Mesodermal cell (in vitro differentiated cells): ENCODE results near the gene ERBB2.

Experiments used
- H3K27ac ChIP-seq: 2 replicates; pipeline ENCODE4 v1.7.0; 2013; ENCODE audit warnings: mild to moderate bottlenecking, low read depth, low read length, moderate library complexity; ENCODE audit not compliant: severe bottlenecking
- H3K36me3 ChIP-seq: 2 replicates; pipeline ENCODE4 v1.7.1; 2013; ENCODE audit warnings: mild to moderate bottlenecking, low read length, moderate library complexity; ENCODE audit not compliant: control insufficient read depth, insufficient read depth
- H3K4me1 ChIP-seq: one replicate; pipeline ENCODE4 v1.7.1; 2013; ENCODE audit warnings: mild to moderate bottlenecking, low read length; ENCODE audit not compliant: insufficient read depth, control insufficient read depth, poor library complexity, severe bottlenecking
- H3K4me3 ChIP-seq: 2 replicates; pipeline ENCODE4 v1.7.0; 2013; ENCODE audit warnings: low read length, control low read depth, mild to moderate bottlenecking; ENCODE audit not compliant: insufficient read depth, poor library complexity, severe bottlenecking; ENCODE audit errors: extremely low read depth
- H3K9me3 ChIP-seq: 2 replicates; pipeline ENCODE4 v1.7.1; 2013; ENCODE audit warnings: mild to moderate bottlenecking, low read length, moderate library complexity; ENCODE audit not compliant: control insufficient read depth
- WGBS, 2 experiments: methylation state at CpG; one replicate each; pipeline ENCODE4 v1.1.5; 2013; ENCODE audit warnings: missing lambda C conversion rate in 2 of 2; ENCODE audit not compliant: insufficient coverage in 2 of 2; 5-methylcytosine and 5-hydroxymethylcytosine counted together

ERBB2 gene

GRCh38 chr17:39735882-39736281 lies 36.0 kb downstream of the ERBB2 start:
- Histone ChIP-seq H3K4me3 (no peak overlapping the region), H3K9me3 (no peaks in the 10 kb centered on the region), H3K36me3 (no peaks in the 10 kb centered on the region), H3K4me1 (peaks cover 15% of the 10 kb centered on the region), H3K27ac (no peak overlapping the region)
- WGBS, 2 experiments, result 88 to 97% methylated on average over 2 of the region's 2 CpGs

GRCh38 chr17:39736319-39737165 lies 36.7 kb downstream of the ERBB2 start:
- Histone ChIP-seq H3K36me3 (no peaks in the 10 kb centered on the region), H3K9me3 (no peaks in the 10 kb centered on the region), H3K4me1 (peaks cover 21% of the 10 kb centered on the region), H3K27ac (no peak overlapping the region), H3K4me3 (no peak overlapping the region)
- WGBS, 2 experiments, result 58 to 84% methylated on average over 6 to 10 of the region's 10 CpGs

GRCh38 chr17:39737206-39737759 lies 37.4 kb downstream of the ERBB2 start:
- whole genome bisulfite sequencing, 2 experiments, result 65 to 91% methylated on average over 6 to 7 of the region's 13 CpGs
- Histone ChIP-seq H3K9me3 (no peaks in the 10 kb centered on the region), H3K4me1 (peaks cover 22% of the 10 kb centered on the region), H3K27ac (no peak overlapping the region), H3K4me3 (no peak overlapping the region), H3K36me3 (no peaks in the 10 kb centered on the region)

DNA sequence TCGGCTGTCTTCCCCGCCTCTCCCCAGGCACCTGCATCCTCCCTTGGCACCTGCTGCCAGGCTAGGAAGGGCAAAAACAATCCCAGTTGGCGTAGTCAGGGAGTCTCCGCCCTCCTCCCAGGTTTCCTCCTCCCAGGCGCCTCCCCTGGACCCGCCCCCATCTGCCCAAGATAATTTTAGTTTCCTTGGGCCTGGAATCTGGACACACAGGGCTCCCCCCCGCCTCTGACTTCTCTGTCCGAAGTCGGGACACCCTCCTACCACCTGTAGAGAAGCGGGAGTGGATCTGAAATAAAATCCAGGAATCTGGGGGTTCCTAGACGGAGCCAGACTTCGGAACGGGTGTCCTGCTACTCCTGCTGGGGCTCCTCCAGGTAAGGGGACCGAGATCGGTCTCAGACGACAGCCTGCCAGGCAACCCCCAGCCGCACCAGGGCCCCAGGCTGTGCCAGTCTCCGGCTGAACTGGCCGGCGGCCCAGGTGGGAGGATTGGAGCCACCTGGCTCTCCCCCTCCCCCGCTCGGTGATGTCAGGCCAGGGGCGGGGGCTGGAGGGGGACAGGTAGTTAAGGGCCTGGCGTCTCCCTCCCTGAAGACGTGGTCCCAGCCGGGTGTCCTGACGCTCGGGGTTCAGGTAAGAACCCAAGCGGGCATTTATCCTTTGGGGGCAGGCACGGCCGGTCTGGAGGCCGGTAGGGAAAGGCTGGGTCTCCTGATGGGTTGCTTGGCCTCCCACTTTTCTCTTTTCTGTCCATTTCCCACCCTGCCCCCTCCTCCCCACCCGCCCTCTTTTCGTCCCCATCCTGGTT lies 38.1 kb downstream of the ERBB2 start, which contains the start of gene GRB7:
GRB7 (plus strand) TSS at position 179 of the 808 bp plus-strand sequence. CDS start 4,364 bp downstream, outside the sequence.
- no peaks in the 10 kb centered on the region for H3K9me3 ChIP-seq
- no peaks in the 10 kb centered on the region for H3K36me3 ChIP-seq
- peaks cover 22% of the 10 kb centered on the region for H3K4me1 ChIP-seq
- peak within 1 kb of the TSS; percentile 19 for H3K4me3 ChIP-seq
- 11 to 16% methylated on average over 18 to 22 of the region's 34 CpGs for WGBS, 2 experiments
- H3K27ac ChIP-seq, result no peak within 1 kb of the TSS

GRCh38 chr17:39738568-39738901 lies 38.7 kb downstream of the ERBB2 start:
- H3K4me1 ChIP-seq, result peaks cover 22% of the 10 kb centered on the region
- H3K36me3 ChIP-seq, result no peaks in the 10 kb centered on the region
- WGBS, 2 experiments, result 0 to 5% methylated on average over 5 to 6 of the region's 13 CpGs
- H3K4me3 ChIP-seq, result peak overlapping the region; percentile 19
- H3K27ac ChIP-seq, result no peak overlapping the region
- no peaks in the 10 kb centered on the region for H3K9me3 ChIP-seq

DNA sequence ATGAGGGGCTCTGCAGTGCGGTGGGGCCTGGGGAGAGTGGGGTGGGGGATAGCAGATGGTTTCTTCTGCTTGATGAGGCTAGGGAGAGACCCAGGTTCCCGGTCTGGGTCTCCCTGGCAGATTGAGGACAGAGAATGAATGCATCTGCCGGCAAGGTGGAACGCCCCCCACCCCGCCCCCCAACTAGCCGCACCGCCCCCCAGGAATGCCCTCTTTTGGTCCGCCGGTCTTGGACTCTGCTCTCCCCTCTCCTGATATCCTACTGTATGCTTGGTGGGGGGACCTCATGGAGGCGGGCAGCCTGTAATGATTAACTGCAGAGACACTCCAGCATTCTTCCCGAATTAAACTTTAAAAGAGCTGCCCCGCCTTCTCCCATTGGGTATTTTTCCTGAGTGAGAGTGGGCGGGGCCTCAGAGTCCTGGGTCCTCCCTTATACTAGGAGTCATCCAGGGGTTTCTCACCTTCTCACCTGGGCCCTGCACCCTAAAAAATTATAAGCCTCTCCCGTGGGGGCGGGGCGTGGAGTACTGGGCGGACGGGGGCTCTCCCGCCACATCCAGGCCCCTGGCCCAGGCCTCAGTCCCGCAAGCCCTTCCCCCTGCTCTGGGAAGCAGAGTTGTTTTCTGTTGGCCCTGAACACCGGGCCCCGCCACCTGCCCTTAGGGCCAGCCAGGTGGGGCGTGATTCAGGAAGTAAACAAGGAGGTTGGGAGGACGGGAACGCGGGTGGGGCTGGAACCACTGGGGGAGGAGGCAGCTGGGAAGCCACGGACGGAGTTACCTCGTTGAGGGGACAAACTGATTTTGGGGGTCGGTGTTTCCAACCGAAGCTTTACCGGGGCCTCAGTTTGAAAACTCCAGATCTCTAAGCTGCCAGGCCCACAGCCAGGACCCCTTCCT lies 39.4 kb downstream of the ERBB2 start:
- H3K4me1 ChIP-seq, result peaks cover 22% of the 10 kb centered on the region
- peak overlapping the region; percentile 19 for H3K4me3 ChIP-seq
- H3K9me3 ChIP-seq, result no peaks in the 10 kb centered on the region
- 13 to 14% methylated on average over 22 of the region's 32 CpGs for WGBS, 2 experiments
- no peaks in the 10 kb centered on the region for H3K36me3 ChIP-seq
- H3K27ac ChIP-seq, result no peak overlapping the region

- Histone ChIP-seq H3K27ac (no peak overlapping the region), H3K36me3 (no peaks in the 10 kb centered on the region), H3K4me1 (peaks cover 22% of the 10 kb centered on the region), H3K4me3 (peak overlapping the region; percentile 19), H3K9me3 (no peaks in the 10 kb centered on the region)
- WGBS, 2 experiments, result 14 to 24% methylated on average over 2 to 7 of the region's 9 CpGs
These were observed 40.1 kb downstream of the ERBB2 start for GRCh38 chr17:39739885-39740356.

GRCh38 chr17:39740357-39741111 lies 40.7 kb downstream of the ERBB2 start:
- whole genome bisulfite sequencing, 2 experiments, result 13 to 22% methylated on average over 4 to 6 of the region's 16 CpGs

DNA sequence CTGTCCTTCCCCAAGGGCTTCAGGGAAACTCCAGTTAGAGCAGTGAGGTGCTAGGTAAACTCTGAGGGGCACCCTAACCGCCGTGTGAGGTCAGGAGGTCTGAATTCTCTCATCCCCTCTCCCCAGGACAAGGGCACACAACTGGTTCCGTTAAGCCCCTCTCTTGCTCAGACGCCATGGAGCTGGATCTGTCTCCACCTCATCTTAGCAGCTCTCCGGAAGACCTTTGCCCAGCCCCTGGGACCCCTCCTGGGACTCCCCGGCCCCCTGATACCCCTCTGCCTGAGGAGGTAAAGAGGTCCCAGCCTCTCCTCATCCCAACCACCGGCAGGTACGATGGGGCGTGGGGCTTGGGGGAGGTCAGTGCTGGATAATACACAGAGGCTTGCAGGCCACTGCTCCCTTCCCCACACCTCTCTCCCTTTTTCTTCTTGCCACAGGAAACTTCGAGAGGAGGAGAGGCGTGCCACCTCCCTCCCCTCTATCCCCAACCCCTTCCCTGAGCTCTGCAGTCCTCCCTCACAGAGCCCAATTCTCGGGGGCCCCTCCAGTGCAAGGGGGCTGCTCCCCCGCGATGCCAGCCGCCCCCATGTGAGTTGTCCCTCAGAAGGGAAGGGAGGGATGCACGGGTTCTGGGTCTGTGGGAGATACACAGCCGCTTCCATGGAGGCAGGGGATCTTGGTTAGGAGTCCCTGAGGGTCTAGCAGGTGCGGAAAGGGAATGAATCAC lies 42.4 kb downstream of the ERBB2 start:
- H3K27ac ChIP-seq, result no peak overlapping the region
- H3K9me3 ChIP-seq, result no peaks in the 10 kb centered on the region

More at GRCh38 chr17:39740357-39741111, 40.7 kb downstream of the ERBB2 start:
- peaks cover 22% of the 10 kb centered on the region for H3K4me1 ChIP-seq
- peak overlapping the region; percentile 19 for H3K4me3 ChIP-seq
- no peak overlapping the region for H3K27ac ChIP-seq
- no peaks in the 10 kb centered on the region for H3K9me3 ChIP-seq
- H3K36me3 ChIP-seq, result no peaks in the 10 kb centered on the region

More for the DNA sequence above, 42.4 kb downstream of the ERBB2 start:
- Histone ChIP-seq H3K4me1 (peaks cover 22% of the 10 kb centered on the region), H3K4me3 (no peak overlapping the region), H3K36me3 (no peaks in the 10 kb centered on the region)
- 93 to 96% methylated on average over 11 to 14 of the region's 18 CpGs for WGBS, 2 experiments
